ENCODE measurements around the gene BOLA2. TPM values are rescaled to one million over a fixed set of nuclear protein-coding genes. Genes with fewer than 3 reads are reported as not detected.
"Not testable (repeated sequence)": the region's sequence is repeated elsewhere in the genome, so short reads cannot be mapped to it uniquely, and the experiment has no call there.

BOLA2 gene
- total RNA-seq: 10 to 100 TPM in 1 of 2 experiments, 1 to 10 TPM in 1; 9.3 to 12.1 TPM

GRCh38 chr16:29454269-29454668 is at the start of gene BOLA2, which contains the start of gene SLX1B:
TSS of gene BOLA2 (minus strand) at chr16:29454351. CDS start at chr16:29454253, 98 bp downstream.
TSS of gene SLX1B (plus strand) at chr16:29454533.
- H3K4me3 Mint-ChIP-seq, DNase-seq, H3K27me3 Mint-ChIP-seq, H3K27ac Mint-ChIP-seq, H3K36me3 Mint-ChIP-seq, H3K9me3 Mint-ChIP-seq, H3K4me1 Mint-ChIP-seq: not testable (repeated sequence)

DNA sequence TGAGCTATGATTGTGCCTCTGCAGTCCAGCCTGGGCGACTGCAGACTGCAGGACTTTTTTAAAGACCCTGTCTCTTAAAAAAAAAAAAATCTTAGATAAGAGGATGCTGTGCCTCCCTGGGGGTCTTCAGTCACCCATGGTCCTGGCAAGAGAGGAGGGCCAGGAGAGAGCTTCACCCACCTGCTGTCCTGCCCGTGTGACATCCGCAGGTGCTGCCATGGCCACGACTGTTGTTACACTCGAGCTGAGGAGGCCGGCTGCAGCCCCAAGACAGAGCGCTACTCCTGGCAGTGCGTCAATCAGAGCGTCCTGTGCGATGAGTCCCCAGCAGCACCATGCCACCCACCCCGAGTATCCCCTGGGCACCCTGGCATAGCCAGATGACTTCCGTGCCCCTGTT is 28.1 kb upstream of the BOLA2 start:
- H3K27me3 Mint-ChIP-seq, H3K9me3 Mint-ChIP-seq, H3K36me3 Mint-ChIP-seq, H3K4me1 Mint-ChIP-seq, H3K27ac Mint-ChIP-seq, H3K4me3 Mint-ChIP-seq, DNase-seq: not testable (repeated sequence)

DNA sequence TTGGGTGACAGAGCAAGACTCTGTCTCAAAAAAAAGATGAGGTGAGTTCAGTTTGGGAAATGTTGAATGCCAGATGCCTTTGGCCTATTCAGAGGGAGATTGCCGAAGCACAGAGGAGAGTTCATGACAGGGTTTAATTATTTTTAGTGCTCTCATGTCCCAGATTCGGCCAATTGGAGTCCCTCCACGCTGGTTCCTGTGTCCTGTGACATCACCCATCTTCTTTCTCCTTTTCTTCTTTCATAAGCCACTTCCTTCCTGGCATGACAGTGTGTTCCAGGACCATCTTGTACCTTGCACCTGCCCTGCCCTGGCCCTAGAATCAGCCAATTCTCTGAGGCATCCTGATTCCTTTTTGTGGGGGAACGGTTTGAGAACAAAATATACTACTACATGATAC is 17.9 kb upstream of the BOLA2 start:
- not testable (repeated sequence) for H3K4me1 Mint-ChIP-seq, DNase-seq, H3K27me3 Mint-ChIP-seq, H3K9me3 Mint-ChIP-seq, H3K27ac Mint-ChIP-seq, H3K36me3 Mint-ChIP-seq, H3K4me3 Mint-ChIP-seq

- not testable (repeated sequence) for H3K4me1 Mint-ChIP-seq, H3K36me3 Mint-ChIP-seq, H3K27me3 Mint-ChIP-seq, H3K27ac Mint-ChIP-seq, H3K9me3 Mint-ChIP-seq, H3K4me3 Mint-ChIP-seq
- DNase-seq: peak; percentile 15
Measured at GRCh38 chr16:29469660-29470059, 15.5 kb upstream of the BOLA2 start.

DNA sequence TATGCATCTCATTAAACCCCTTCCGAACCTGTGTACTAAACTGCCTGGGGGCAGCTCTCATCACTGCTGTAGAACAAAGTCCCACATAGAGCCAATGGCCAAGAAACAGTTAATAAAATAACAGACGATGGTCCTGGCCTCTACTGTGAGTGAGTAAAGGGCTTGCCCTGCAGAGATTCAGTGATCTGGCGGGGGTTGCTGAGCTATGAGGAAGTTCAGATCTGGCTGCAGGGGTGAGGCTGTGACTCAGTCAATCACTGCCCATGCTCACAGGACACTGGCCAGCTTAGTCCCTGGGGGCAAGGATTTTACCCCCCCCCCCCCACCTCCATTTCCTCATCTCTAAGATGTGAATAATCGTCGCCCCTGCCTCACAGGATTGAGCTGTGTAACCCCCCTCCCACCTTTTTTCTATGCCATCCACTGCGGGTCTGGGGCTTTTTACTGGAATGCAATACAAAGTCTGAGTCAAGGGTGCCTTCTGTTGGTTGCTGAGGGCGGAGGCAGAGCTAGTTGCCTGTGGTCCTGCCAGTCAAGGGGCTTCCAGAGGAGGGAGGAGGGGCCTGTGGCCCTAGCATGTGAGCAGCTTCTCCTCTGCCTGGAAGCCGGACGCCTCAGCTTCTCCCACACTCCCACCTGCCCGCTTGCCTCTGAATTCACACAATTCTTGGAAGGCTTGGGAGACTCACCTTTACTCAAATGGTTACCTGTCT is 13.7 kb upstream of the BOLA2 start:
- not testable (repeated sequence) for H3K9me3 Mint-ChIP-seq

GRCh38 chr16:29466904-29467303 is 12.8 kb upstream of the BOLA2 start:
- not testable (repeated sequence) for H3K9me3 Mint-ChIP-seq, H3K36me3 Mint-ChIP-seq, H3K4me3 Mint-ChIP-seq, DNase-seq, H3K27me3 Mint-ChIP-seq, H3K27ac Mint-ChIP-seq, H3K4me1 Mint-ChIP-seq

More for the DNA sequence above, 13.7 kb upstream of the BOLA2 start:
- H3K4me3 Mint-ChIP-seq, H3K27ac Mint-ChIP-seq, H3K36me3 Mint-ChIP-seq, H3K4me1 Mint-ChIP-seq, H3K27me3 Mint-ChIP-seq, DNase-seq: not testable (repeated sequence)

DNA sequence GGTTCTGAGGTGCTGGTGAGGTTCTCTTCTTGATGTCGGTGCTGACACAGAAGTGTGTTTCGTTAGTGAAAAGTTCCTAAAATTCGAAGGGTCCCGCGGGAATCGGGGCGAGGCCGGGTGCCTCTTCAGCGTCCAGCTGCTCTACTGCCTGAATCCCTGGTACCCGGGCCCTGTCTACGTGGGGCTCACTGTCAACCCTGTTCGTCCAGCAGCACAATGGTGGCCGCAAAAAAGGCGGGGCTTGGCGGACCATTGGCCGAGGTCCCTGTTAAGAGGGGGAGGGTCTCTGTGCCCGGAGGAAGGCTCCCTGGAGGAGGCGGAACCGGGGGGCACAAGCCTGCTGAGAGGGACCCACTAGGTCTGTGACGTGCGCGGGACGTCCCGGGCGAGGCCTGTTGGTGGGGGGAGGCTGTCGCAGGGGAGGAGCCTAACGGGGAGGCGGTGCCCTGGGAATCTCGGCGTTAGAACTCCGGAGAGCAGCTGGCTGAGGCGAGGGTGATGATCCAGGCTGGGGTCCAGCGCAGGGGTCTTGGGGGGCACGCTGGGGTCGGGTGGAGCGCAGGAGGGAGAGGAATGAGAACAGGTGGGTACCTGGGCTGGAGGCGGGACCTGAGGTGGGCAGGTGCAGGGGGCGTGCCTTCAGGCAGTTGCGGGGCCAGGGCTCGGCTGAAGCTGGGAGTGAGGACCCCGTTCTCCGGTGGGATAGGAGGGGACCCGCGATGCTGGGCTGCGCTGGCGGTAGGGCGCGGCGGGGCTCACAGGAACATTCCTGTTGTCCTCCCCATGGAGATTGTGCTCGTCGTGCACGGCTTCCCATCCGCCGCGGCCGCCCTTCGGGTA is 12.1 kb upstream of the BOLA2 start:
- not testable (repeated sequence) for H3K4me3 Mint-ChIP-seq, H3K27ac Mint-ChIP-seq, DNase-seq, H3K4me1 Mint-ChIP-seq, H3K27me3 Mint-ChIP-seq, H3K9me3 Mint-ChIP-seq, H3K36me3 Mint-ChIP-seq

GRCh38 chr16:29460647-29461030 is 6.5 kb upstream of the BOLA2 start:
- not testable (repeated sequence) for H3K4me3 Mint-ChIP-seq, H3K9me3 Mint-ChIP-seq, H3K4me1 Mint-ChIP-seq, H3K27me3 Mint-ChIP-seq, H3K27ac Mint-ChIP-seq, H3K36me3 Mint-ChIP-seq, DNase-seq

DNA sequence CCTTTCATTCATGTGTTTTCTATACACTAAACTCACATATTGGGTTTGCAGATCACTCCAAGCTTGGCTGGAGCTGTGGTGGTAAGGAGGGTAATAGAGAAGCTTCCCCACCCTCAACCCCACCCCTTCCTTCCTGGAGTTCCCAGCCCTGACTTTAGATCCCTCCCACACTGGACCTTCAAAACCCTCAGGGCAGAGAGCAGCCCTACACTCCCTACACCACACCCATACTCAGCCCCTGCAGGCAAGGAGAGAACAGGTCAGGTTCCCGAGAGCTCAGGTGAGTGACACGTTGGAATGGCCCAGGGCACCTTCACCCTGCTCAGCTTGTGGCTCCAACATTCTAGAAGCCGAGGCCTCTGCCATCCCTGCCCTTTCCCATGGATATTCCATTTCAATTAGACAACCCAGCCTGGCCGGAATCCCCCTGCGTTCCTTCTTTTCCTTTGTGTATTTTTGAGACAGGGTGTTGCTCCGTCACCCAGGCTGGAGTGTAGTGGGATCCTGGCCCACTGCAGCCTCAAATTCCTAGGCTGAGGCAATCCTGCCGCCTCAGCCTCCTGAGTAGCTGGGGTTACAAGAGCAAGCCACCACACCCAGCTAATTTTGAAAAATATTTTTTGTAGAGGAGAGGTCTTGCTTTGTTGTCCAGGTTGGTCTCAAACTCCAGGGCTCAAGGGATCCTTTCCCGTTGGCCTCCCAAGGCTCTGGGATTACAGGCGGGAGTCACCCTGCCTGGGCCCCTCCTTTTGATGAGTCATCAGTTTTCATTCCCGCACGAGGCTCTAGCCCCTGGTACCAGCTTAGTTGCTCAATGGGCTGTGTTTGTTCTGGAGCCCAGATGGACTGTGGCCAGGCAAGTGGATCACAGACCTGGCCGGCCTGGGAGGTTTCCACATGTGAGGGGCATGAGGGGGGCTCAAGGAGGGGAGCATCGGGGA is 5.8 kb upstream of the BOLA2 start, which contains the start of gene SULT1A4:
Gene SULT1A4 (plus strand): TSS at position 208 of the 941 bp plus-strand sequence. CDS start 1,473 bp downstream, outside the sequence.
- H3K4me1 Mint-ChIP-seq, H3K9me3 Mint-ChIP-seq, H3K36me3 Mint-ChIP-seq, H3K27me3 Mint-ChIP-seq, DNase-seq, H3K4me3 Mint-ChIP-seq, H3K27ac Mint-ChIP-seq: not testable (repeated sequence)

- not testable (repeated sequence) for DNase-seq, H3K4me3 Mint-ChIP-seq, H3K9me3 Mint-ChIP-seq, H3K27ac Mint-ChIP-seq, H3K36me3 Mint-ChIP-seq, H3K4me1 Mint-ChIP-seq, H3K27me3 Mint-ChIP-seq
Measured at GRCh38 chr16:29457660-29458059, 3.5 kb upstream of the BOLA2 start.

- H3K9me3 Mint-ChIP-seq, H3K4me1 Mint-ChIP-seq, H3K4me3 Mint-ChIP-seq, H3K36me3 Mint-ChIP-seq, DNase-seq, H3K27ac Mint-ChIP-seq, H3K27me3 Mint-ChIP-seq: not testable (repeated sequence)
Measured at GRCh38 chr16:29454828-29455227, 677 bp upstream of the BOLA2 start.

GRCh38 chr16:29453754-29454153 is 397 bp downstream of the BOLA2 start:
- H3K27me3 Mint-ChIP-seq, H3K27ac Mint-ChIP-seq, H3K9me3 Mint-ChIP-seq, H3K36me3 Mint-ChIP-seq, DNase-seq, H3K4me1 Mint-ChIP-seq, H3K4me3 Mint-ChIP-seq: not testable (repeated sequence)

- not testable (repeated sequence) for DNase-seq, H3K36me3 Mint-ChIP-seq
Measured at GRCh38 chr16:29425390-29425789, 28.8 kb downstream of the BOLA2 start.

GRCh38 chr16:29423587-29423986 is 30.6 kb downstream of the BOLA2 start:
- not testable (repeated sequence) for H3K36me3 Mint-ChIP-seq, H3K4me1 Mint-ChIP-seq, H3K9me3 Mint-ChIP-seq, H3K27me3 Mint-ChIP-seq, DNase-seq, H3K27ac Mint-ChIP-seq, H3K4me3 Mint-ChIP-seq

More at GRCh38 chr16:29425390-29425789, 28.8 kb downstream of the BOLA2 start:
- H3K27ac Mint-ChIP-seq, H3K4me3 Mint-ChIP-seq, H3K27me3 Mint-ChIP-seq, H3K9me3 Mint-ChIP-seq, H3K4me1 Mint-ChIP-seq: not testable (repeated sequence)

- DNase-seq, H3K9me3 Mint-ChIP-seq, H3K36me3 Mint-ChIP-seq, H3K27me3 Mint-ChIP-seq, H3K27ac Mint-ChIP-seq, H3K4me1 Mint-ChIP-seq, H3K4me3 Mint-ChIP-seq: not testable (repeated sequence)
Measured at GRCh38 chr16:29405249-29405648, 48.9 kb downstream of the BOLA2 start.

Data from activated naive CD8-positive, alpha-beta T cell treated with anti-CD3 and anti-CD28 coated beads for 36 hours (primary cell).